HepG2 (cell line): ENCODE results near the gene TMEM225B. TPM values are rescaled to one million over a fixed set of nuclear protein-coding genes. Genes with fewer than 3 reads are reported as not detected.

Experiments used
- ATAC-seq: fragments of 200-7000 bp; cut with Tn5 transposase; 3 replicates; pipeline ENCODE4 v1.9.1; 2020; ENCODE audit warnings: mild to moderate bottlenecking, moderate library complexity
- BruUV-seq: library from RNA; stranded (reverse); fragments of 400-500 nt; replicated peaks from 2 replicates; lab custom pipeline; 2021; lab: Mats Ljungman, UMichigan
- CTCF ChIA-PET: fragments of 300-600 bp; formaldehyde crosslinking; extraction: SDS; loops from one replicate; lab custom pipeline; 2021; ENCODE audit warnings: low total read pairs, inconsistent platforms, low intra/inter-chr PET ratio; lab: Yijun Ruan, JAX
- POLR2A ChIA-PET: fragments of 350-600 bp; sonication (Branson Sonifier 250); formaldehyde crosslinking; loops from one replicate; lab custom pipeline; 2020; ENCODE audit warnings: antibody characterized with exemption, inconsistent platforms; lab: Yijun Ruan, JAX
- DNase-seq: peaks from one replicate; pipeline ENCODE4 v3.0.0-alpha.2; 2015; ENCODE audit warnings: low spot score
- FAIRE-seq: peaks from 3 replicates; lab custom pipeline; 2011; peaks lifted over from hg19 to GRCh38; lab: Jason Lieb, UNC
- H2AFZ ChIP-seq: one replicate; pipeline ENCODE4 v1.6.1; 2011; ENCODE audit warnings: low read length, inconsistent platforms
- H3K27ac ChIP-seq: fragments of 300-600 bp; 3 replicates; pipeline ENCODE4 v1.8.0; 2011; ENCODE audit warnings: mixed run types, mild to moderate bottlenecking, mixed read lengths, low read length, inconsistent platforms; ENCODE audit not compliant: insufficient read depth; ENCODE audit errors: extremely low read length
- H3K27me3 ChIP-seq, 2 experiments: fragments of 200-600 bp in 1 of 2; 2 replicates in 1 of 2; 3 replicates in 1 of 2; pipeline versions ENCODE4 v1.6.0 to v1.8.0; 2011; ENCODE audit warnings: low read length in 2 of 2, mild to moderate bottlenecking in 2 of 2, moderate library complexity in 2 of 2, inconsistent platforms in 1 of 2; ENCODE audit not compliant: insufficient read depth in 2 of 2, control insufficient read depth in 1 of 2
- H3K36me3 ChIP-seq, 2 experiments: fragments of 200-600 bp in 1 of 2; replicated peaks in 1 of 2; 2 replicates in 1 of 2; 3 replicates in 1 of 2; pipeline versions ENCODE4 v1.5.1 to v1.8.0; 2011; ENCODE audit warnings: low read length in 2 of 2, inconsistent platforms in 1 of 2; ENCODE audit not compliant: insufficient read depth in 2 of 2, control insufficient read depth in 1 of 2
- H3K4me1 ChIP-seq: 2 replicates; pipeline ENCODE4 v1.5.1; 2012; ENCODE audit warnings: low read length, inconsistent platforms; ENCODE audit not compliant: insufficient read depth
- H3K4me2 ChIP-seq: 2 replicates; pipeline ENCODE4 v1.6.0; 2011; ENCODE audit warnings: low read depth, low read length, inconsistent platforms
- H3K4me3 ChIP-seq, 3 experiments: fragments of 200-600 bp in 1 of 3; sonication (generic), shearing (Covaris generic) in 1 of 3; replicated peaks in 1 of 3; 2 replicates each; pipeline ENCODE4 v1.5.1; 2011 to 2016; ENCODE audit warnings: low read length in 3 of 3, inconsistent platforms in 2 of 3, low read depth in 2 of 3, mild to moderate bottlenecking in 2 of 3, control low read depth in 1 of 3, mixed read lengths in 1 of 3; ENCODE audit not compliant: insufficient read depth in 1 of 3
- H3K79me2 ChIP-seq: one replicate; pipeline ENCODE4 v1.6.1; 2011; ENCODE audit warnings: low read length, inconsistent platforms; ENCODE audit not compliant: insufficient read depth
- H3K9ac ChIP-seq: 2 replicates; pipeline ENCODE4 v1.6.0; 2011; ENCODE audit warnings: mild to moderate bottlenecking, low read depth, low read length, inconsistent platforms; ENCODE audit not compliant: insufficient read depth
- H3K9me3 ChIP-seq: 2 replicates; pipeline ENCODE4 v1.5.1; 2012; ENCODE audit warnings: mild to moderate bottlenecking, low read length
- H4K20me1 ChIP-seq: 2 replicates; pipeline ENCODE4 v1.6.0; 2011; ENCODE audit warnings: inconsistent platforms, mild to moderate bottlenecking, low read length, moderate library complexity; ENCODE audit not compliant: insufficient read depth
- AGO2 ChIP-seq: fragments of 200-400 bp; formaldehyde crosslinking; optimal IDR thresholded peaks from 2 replicates; pipeline ENCODE3; 2017; ENCODE audit warnings: mild to moderate bottlenecking, low read depth, low read length, moderate library complexity
- GATA4 ChIP-seq: sonication (generic); IDR thresholded peaks from 2 replicates; pipeline ENCODE4 v1.6.1; 2016; ENCODE audit warnings: antibody characterized with exemption, low read depth, borderline replicate concordance
- GATAD1 ChIP-seq: IDR thresholded peaks from 2 replicates; pipeline ENCODE4 v1.6.1; 2016; ENCODE audit warnings: missing genetic modification reagents, missing compliant biosample characterization
- GTF3A ChIP-seq: sonication (generic); formaldehyde crosslinking; conservative IDR thresholded peaks from 2 replicates; pipeline ENCODE4 v1.4.0; 2020; ENCODE audit warnings: mild to moderate bottlenecking, missing genetic modification reagents
- RBFOX2 ChIP-seq: fragments of 200-400 bp; formaldehyde crosslinking; IDR thresholded peaks from 2 replicates; pipeline ENCODE4 v1.6.1; 2017; ENCODE audit warnings: low read depth, mild to moderate bottlenecking, low read length
- REPIN1 ChIP-seq: sonication (generic); formaldehyde crosslinking; IDR thresholded peaks from 2 replicates; pipeline ENCODE4 v1.8.0; 2022; ENCODE audit warnings: missing genetic modification reagents, low read depth, mild to moderate bottlenecking, borderline replicate concordance
- ZKSCAN5 ChIP-seq: sonication (generic); formaldehyde crosslinking; IDR thresholded peaks from 2 replicates; pipeline ENCODE4 v1.5.1; 2020; ENCODE audit warnings: mild to moderate bottlenecking, missing genetic modification reagents
- WGBS: methylation state at CpG from one replicate; pipeline ENCODE4 v1.1.6; 2017; ENCODE audit warnings: low lambda C conversion rate; 5-methylcytosine and 5-hydroxymethylcytosine counted together
- in situ Hi-C: cut with HindIII; loops from 2 replicates; pipeline ENCODE4 v1.10.0; 2017; ENCODE audit warnings: low pct_unique_long_range_greater_than_20kb; ENCODE audit not compliant: extremely low pct_ligation_motif_present
- intact Hi-C: fragments of 100-400 bp; cut with micrococcal nuclease; formaldehyde crosslinking; loops from one replicate; pipeline ENCODE4 v1.10.0; 2022; ENCODE audit not compliant: unreplicated experiment
- polyA plus RNA-seq, 8 experiments: library from polyadenylated mRNA; depleted of rRNA in 3 of 8; stranded (reverse) in 7 of 8; unstranded in 1 of 8; fragments of >200 nt; fragmentation: Illumina TruSeq in 4 of 8; extraction: Trizol in 4 of 8; gene quantifications; 2 replicates each; pipeline versions ENCODE4 v1.2.1 to v1.2.3, GENCODE V29; 2011 to 2016; ENCODE audit warnings: low read depth in 4 of 8, missing spikeins in 1 of 8, mixed read lengths in 1 of 8; ENCODE audit not compliant: insufficient read depth in 1 of 8
- total RNA-seq, 5 experiments: library from RNA; depleted of rRNA; stranded (reverse); fragments of >200 nt; fragmentation: Illumina TruSeq; extraction: Trizol; gene quantifications; 2 replicates each; pipeline ENCODE4 v1.2.3, GENCODE V29; 2016; ENCODE audit warnings: low read depth in 1 of 5
- TF ChIP-seq, protein P1 (sequence below): sonication (generic); formaldehyde crosslinking; IDR thresholded peaks from 2 replicates; pipeline ENCODE4 v1.4.0; 2020; ENCODE audit warnings: missing genetic modification reagents

TMEM225B gene
- total and polyA plus RNA-seq, 2 of the 13 experiments (the other 11 are each of a cell fraction or from before 2014, with no cell fraction given): 0.78 to 0.95 TPM

DNA sequence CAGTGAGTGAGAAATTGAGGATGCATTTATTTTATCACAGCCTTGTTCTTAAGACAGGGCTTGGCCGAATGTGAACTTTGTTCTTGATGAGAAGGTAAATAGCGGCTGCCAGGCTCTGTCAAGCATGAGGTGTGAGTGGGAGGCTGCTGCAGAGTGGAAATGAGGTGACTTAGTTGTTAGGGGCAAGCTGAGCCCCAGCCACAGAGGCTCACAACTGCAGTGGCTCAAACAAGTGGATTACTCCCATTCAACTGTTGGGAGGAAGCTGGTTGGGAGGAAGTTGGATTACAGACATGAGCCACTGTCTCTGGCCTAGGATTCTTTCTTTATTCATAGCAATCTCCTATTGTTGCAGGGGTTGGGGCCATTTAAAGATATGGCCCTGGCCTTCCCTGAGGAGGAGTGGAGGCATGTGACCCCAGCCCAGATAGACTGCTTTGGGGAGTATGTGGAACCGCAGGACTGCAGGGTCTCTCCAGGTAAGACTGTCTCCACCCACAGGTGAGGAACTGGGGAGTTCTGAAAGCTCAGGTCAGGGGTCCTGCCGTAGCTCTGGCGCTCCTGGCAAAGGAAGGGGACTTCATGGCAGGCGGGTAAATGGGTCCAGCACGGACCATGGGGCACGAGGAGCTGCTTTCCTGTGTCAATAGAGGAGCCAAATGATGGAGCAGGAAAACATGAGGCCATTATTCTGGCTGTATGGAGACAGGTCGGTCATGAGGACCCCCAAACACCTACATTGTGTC is 25.8 kb downstream of the TMEM225B start (continued):
- TF ChIP-seq, protein P1, sequence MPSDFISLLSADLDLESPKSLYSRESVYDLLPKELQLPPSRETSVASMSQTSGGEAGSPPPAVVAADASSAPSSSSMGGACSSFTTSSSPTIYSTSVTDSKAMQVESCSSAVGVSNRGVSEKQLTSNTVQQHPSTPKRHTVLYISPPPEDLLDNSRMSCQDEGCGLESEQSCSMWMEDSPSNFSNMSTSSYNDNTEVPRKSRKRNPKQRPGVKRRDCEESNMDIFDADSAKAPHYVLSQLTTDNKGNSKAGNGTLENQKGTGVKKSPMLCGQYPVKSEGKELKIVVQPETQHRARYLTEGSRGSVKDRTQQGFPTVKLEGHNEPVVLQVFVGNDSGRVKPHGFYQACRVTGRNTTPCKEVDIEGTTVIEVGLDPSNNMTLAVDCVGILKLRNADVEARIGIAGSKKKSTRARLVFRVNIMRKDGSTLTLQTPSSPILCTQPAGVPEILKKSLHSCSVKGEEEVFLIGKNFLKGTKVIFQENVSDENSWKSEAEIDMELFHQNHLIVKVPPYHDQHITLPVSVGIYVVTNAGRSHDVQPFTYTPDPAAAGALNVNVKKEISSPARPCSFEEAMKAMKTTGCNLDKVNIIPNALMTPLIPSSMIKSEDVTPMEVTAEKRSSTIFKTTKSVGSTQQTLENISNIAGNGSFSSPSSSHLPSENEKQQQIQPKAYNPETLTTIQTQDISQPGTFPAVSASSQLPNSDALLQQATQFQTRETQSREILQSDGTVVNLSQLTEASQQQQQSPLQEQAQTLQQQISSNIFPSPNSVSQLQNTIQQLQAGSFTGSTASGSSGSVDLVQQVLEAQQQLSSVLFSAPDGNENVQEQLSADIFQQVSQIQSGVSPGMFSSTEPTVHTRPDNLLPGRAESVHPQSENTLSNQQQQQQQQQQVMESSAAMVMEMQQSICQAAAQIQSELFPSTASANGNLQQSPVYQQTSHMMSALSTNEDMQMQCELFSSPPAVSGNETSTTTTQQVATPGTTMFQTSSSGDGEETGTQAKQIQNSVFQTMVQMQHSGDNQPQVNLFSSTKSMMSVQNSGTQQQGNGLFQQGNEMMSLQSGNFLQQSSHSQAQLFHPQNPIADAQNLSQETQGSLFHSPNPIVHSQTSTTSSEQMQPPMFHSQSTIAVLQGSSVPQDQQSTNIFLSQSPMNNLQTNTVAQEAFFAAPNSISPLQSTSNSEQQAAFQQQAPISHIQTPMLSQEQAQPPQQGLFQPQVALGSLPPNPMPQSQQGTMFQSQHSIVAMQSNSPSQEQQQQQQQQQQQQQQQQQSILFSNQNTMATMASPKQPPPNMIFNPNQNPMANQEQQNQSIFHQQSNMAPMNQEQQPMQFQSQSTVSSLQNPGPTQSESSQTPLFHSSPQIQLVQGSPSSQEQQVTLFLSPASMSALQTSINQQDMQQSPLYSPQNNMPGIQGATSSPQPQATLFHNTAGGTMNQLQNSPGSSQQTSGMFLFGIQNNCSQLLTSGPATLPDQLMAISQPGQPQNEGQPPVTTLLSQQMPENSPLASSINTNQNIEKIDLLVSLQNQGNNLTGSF (CRISPR knock-in tag): no peak
- TF ChIP-seq ZKSCAN5 (CRISPR knock-in tag): no peak
- TF ChIP-seq REPIN1: no peak
- no peak for TF ChIP-seq GTF3A (CRISPR knock-in tag)
- no peak for TF ChIP-seq GATAD1 (CRISPR knock-in tag)
- TF ChIP-seq, all 625 proteins: peak for 0

DNA sequence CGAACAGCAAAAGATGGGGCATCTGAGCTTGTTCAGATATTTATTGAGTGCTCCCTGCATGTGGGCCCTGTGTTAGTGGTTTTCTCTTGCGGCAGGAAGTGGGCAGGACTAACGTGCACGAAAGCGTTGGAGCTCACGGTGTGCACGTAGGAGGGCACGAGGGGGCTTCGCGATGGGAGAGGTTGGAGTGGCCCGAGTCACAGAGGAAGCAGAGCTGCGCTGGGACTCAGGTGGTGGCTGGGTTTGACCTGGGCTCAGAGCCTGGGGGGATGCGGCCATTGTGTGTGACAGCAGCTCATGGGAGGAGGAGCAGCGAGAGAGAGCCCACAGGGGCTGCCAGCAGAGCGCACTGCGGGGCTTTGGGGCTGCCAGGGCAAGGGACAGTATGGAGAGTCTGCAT is 26.4 kb downstream of the TMEM225B start:
- H3K4me2 ChIP-seq: no peak overlapping the region
- TF ChIP-seq GATA4 (no peak), RBFOX2 (peak; percentile 38; the same call in 1 of the 2 replicates), AGO2 (peak; percentile 74)
- no TSS peak for BruUV-seq
- H3K27ac ChIP-seq: no peak overlapping the region
- no peak for DNase-seq
- no peaks in the 10 kb centered on the region for H3K4me1 ChIP-seq
- H3K4me3 ChIP-seq: no peak overlapping the region
- no peak for FAIRE-seq
- H3K9ac ChIP-seq: no peak overlapping the region
- ATAC-seq: no peak
- H3K27me3 ChIP-seq: no peaks in the 10 kb centered on the region
- 98% methylated on average over 16 of the region's 16 CpGs for WGBS
- H3K36me3 ChIP-seq: peaks cover 48 to 96% of the 10 kb centered on the region in 2 experiments
- peaks cover under 1% of the 10 kb centered on the region for H3K79me2 ChIP-seq
- POLR2A ChIA-PET: no interaction called here
- intact Hi-C loops (no loop called here), in situ Hi-C loops (no loop called here)
- H3K9me3 ChIP-seq: no peaks in the 10 kb centered on the region
- no peak overlapping the region for H2AFZ ChIP-seq
- H4K20me1 ChIP-seq: no peaks in the 10 kb centered on the region
- CTCF ChIA-PET: no interaction called here
